OCI-LY3 (cell line): Measurements from ENCODE around the gene ZNF205.

Source experiments
- EZH2phosphoT487 ChIP-seq: fragments of 200-600 bp; shearing (Covaris generic); IDR thresholded peaks from 2 replicates; pipeline ENCODE4 v1.6.1; 2018; ENCODE audit warnings: antibody characterized with exemption, mixed run types, low read depth
- TF ChIP-seq, protein P1 (sequence below): fragments of 200-600, 300-600 bp; sonication (generic); IDR thresholded peaks from 2 replicates; pipeline ENCODE4 v1.5.1; 2014; ENCODE audit warnings: antibody characterized with exemption, low read length, low read depth

DNA sequence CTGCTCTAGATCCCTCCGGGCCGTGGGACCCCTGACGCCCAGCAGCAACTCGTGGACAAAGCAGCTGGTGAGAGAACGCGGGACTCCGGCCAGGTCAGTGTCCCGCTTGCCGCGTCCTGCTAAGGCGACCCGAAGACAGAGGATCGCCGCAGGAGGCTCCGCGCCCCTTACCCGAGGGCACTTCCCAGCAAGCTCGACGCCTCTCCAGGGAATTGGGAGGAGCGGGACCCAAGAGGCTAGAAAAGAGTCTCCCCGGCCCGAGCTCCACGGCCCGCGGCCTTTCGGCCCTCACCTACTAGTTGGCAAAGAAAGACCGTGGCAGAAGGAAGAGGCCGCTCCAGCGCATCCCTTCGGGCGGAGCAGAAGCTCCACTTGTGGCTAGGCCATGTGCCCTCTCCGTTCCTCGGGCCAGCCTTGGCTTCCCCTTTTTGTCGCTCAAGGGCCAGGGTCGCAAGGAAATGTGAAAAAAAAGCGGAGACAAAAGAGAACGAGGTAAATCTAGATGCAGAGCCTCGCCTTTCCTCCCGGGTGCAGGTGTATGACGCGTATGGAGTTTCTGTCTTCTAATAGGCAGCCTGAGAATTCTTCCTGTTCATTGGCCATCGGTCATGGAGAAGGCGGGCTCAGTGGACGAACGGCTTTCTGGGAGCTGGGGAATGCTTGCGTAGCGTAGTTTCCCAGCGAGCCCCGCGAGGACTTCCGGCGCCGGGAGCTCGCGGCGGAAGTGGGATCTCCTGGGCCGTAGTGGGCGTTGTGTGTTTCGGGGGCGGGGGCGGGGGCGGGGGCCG lies 22.1 kb downstream of the ZNF205 start, which contains the start of gene ZNF213:
- TF ChIP-seq, protein P1, sequence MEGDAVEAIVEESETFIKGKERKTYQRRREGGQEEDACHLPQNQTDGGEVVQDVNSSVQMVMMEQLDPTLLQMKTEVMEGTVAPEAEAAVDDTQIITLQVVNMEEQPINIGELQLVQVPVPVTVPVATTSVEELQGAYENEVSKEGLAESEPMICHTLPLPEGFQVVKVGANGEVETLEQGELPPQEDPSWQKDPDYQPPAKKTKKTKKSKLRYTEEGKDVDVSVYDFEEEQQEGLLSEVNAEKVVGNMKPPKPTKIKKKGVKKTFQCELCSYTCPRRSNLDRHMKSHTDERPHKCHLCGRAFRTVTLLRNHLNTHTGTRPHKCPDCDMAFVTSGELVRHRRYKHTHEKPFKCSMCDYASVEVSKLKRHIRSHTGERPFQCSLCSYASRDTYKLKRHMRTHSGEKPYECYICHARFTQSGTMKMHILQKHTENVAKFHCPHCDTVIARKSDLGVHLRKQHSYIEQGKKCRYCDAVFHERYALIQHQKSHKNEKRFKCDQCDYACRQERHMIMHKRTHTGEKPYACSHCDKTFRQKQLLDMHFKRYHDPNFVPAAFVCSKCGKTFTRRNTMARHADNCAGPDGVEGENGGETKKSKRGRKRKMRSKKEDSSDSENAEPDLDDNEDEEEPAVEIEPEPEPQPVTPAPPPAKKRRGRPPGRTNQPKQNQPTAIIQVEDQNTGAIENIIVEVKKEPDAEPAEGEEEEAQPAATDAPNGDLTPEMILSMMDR, result no peak
- no peak for TF ChIP-seq EZH2phosphoT487
